Endometrial microvascular endothelial cells (primary cell): ENCODE data around the gene TMA7. TPM values are rescaled to one million over a fixed set of nuclear protein-coding genes. Genes with fewer than 3 reads are reported as not detected.

ENCODE experiments used
- in situ Hi-C: cut with HindIII; loops from 2 replicates; pipeline ENCODE4 v1.10.0; 2017; ENCODE audit warnings: low sequenced_read_pairs, low pct_unique_long_range_greater_than_20kb; ENCODE audit errors: inconsistent ontology term
- total RNA-seq: library from RNA; depleted of rRNA; stranded (reverse); fragments of >200 nt; gene quantifications from one replicate; pipeline ENCODE4 v1.2.3, GENCODE V29; 2015; ENCODE audit errors: inconsistent ontology term

Gene TMA7
- total RNA-seq, 1 donor from 2014 or later, result 329 TPM

DNA sequence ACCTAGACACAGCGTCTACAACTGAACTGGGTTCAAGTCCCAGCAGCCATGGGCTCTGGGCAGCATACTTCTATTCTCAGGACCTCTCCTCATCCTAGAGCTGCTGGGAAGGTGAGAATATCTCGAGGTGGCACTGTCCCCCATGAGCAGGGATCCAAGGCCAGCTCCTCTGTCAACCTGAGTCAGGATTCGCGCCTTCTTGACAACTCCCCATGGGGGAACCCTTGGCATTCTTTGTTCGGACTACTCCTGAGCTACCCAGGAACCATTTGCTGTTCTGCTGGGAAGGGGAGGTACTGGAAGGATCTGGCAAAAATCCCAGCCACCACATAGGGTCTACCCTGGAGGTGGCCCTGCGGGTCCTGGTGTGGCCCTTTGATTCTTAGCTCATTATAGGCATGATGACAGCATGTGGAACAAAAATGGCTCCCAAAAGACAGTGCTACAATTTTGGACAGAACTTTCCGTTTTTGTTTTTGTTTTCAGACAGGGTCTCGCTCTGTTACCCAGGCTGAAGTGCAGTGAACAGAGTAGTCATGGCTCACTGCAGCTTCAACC is 32.4 kb upstream of the TMA7 start:
- in situ Hi-C loops, result no loop called here

DNA sequence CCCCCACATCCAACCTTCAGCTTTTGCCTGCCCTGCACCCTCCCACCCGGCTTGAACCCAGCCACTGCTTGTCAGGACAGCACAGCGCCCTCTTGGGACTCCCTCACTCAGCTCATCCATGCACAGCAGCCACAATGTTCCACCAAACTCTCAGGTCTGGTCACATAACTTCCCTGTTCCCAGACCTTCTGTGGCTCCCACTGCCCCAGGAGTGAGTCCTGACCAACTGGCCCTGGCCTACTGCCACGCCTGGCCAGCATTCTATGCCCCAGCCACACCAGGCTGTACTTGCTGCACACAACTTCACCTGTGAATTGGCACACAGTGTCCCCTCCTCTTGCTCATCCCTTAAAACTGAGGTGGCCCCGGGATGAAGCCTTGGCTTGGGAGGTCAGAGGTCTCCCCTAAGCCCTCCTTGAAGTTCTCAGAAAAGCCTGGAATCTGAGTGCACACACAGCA is 31.2 kb upstream of the TMA7 start:
- in situ Hi-C loops, result no loop called here

DNA sequence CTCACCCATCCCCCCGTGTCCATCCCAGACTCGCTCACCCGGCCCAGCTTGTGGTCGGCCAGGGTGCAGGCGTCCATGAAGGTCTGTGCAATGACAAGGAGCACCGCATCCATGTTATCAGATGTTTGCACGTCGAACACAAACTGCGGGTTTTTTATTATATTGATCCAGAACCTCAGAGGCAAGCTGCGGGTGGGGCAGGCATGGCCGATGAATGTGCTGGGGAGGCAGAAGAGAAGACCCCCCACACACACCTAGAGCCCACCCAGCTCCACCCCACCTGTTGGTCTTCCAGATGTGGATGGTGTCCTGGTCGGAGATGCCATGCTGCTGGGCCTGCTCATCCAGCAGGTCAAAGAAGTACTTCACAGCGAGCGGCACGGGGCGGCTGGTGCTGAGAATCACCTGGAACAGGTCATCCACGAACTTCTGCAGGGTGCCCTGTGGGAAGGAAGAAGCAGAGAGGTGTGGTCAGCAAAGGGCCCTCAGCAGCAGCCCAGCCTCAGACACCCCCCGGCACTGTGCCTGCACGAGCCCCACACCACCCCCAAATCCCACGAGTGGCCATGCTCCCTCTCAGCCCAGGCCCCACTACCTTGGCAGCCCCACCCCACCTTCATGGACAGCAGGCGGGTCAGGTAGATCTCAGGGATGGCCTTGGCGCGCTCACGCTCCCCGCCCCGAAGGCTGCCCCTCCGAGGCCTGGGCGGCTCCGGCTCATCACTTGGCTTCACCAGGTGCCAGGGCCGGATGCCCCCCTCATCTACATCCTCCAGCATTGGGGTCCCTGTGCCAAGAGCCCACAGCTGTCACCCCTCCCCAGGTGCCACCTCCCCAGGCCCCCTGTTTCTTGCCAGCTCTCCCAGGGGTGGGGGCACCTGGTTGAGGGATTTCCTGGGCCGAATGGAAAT is 30.5 kb upstream of the TMA7 start:
- in situ Hi-C loops, result no loop called here

DNA sequence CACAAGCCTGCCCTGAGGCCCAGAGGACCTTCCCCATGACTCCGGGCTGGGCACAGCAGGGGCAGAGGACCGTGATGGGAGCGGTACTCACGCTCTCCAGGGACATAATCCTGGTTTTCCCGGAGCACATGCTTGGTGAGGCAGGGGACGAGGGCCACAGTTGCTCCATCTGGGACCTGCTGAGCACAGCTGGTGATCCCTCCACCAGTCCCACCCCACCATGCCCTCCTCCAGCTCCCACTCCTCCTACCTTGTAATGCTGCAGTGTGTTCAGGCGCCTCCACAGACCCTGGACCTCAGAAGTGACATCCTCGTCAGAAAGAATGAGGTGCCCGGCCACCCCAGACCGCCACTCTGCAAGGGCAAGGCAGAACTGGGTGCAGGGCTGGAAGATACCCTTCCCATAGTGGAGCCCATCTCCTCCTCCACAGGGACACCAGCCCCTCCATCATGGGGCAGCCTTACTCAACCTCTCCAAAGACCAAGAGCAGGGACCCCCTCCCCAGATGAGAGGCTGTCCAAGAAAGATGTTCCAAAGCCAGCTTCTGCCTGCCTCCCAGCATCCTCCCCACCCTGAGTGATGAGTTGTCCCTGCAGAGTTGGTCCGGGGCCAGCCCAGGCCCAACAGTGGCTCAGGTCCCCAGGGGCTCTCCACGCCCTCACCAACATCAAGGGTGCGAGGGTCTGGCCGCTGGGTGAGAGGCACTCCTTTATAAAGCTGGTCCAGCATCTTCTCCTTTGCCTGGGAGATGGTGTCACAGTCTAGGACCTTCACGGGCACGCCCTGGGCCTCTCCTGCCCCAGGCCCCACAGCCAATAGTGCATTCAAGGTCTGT is 29.6 kb upstream of the TMA7 start:
- in situ Hi-C loops, result no loop called here

DNA sequence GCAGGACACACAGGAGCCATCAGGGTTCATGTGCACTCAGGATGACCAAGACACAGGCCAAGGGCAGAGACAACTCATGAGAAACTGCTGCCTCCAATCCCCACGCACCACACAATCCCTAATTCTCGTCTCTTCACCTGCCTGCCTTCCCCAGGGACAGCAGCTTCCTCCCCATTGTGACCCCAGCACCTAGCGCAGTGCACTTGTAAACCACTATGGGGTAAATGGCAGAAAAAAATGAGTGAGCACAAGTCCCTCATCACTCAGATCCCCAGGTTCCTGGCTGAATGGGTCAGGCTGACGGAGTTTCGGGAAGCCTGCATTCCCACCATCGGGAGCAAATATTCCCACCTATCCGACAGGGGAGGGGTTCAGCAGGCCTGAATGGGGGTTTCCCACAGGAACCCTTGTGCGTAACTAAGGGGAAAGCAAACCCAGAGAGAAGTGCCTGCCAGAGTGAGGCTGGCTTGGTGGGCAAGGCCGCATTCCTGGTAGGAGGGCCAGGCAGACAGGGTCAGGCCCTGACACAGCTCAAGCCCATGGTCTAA is 28.9 kb upstream of the TMA7 start:
- in situ Hi-C loops, result no loop called here

DNA sequence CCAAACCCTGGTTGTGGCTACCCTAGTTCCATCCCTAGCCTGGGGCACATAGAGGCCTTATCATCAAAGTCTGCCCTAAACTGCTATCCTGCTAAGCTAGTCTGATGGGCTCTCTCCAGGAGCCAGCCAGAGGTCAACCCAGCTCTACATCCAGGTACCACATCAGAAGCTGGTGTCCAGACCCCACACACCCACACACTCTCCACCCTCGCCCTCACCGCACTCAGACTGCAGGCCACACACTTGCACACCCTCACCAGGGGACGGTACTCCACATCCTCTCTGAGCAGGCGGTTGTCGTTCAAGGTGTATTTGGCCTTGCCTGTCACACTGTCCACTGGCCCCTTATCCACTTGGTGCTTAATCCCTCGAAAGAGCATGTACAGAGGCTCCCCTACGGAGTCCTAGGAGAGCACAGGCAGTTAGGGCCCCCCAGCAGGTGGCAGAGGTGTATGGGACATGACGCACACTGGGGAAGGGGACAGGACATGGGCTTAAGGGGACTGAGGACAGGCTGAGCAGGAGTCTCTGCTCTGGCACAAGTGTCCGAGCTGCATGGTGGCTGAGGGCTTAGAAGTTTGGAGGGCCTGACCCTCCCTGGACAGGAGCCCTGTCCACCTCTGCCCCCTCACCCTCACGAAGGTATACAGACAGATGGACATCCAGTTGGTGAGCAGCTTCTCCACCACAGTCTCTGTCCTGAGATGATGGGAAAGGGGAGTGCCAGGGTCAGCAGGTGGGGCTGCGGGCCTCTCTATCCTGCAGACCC is 28.3 kb upstream of the TMA7 start:
- in situ Hi-C loops, result no loop called here

DNA sequence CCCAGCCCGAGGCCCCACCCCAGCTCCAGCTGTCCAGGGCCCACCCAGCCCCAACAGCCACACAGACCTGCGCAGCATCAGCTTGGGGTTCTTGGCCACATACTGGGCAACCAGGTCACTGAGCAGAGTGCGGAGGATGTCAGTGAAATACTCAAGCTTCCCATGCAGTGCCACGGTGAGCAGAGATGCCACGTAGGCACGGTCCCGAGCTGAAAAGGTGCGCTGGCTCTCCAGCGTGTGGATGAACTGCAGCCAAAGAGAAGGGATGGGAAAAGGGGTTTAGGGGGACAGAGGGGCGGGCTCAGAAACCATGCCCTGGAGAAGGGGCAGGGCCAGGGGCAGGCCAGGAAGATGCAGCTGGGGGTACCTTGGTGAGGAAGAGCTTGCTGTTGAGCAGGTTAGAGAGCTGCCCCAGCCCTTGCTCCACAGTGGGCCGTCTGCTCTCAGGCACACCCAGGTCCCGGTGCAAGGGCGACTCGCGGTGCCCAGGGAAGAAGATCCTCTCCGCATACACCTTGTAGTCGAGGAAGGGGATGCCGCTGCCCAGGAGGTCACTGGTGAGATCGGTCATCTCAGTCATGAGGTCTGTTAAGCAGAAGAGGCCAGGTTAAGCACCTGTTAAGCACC is 27.6 kb upstream of the TMA7 start:
- in situ Hi-C loops, result no loop called here

DNA sequence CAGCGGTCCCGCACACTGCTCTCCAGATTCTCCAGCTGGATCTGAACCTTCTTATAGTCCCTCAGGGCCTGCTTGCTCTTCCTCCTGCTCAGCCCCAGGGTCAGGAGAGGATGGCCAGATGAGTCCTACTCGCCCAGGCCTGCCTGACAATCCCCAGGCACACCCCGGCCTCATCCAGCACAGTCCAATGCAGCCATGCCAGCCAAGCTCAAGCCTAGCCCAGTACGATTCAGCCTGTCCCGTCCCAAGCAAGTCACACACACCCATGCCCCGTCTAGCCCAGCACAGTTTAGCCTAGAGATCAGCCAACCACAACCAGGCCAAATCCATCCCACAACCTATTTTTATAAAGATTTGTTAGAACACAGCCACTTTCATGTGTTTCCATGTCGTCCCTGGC is 27.0 kb upstream of the TMA7 start:
- in situ Hi-C loops, result no loop called here

DNA sequence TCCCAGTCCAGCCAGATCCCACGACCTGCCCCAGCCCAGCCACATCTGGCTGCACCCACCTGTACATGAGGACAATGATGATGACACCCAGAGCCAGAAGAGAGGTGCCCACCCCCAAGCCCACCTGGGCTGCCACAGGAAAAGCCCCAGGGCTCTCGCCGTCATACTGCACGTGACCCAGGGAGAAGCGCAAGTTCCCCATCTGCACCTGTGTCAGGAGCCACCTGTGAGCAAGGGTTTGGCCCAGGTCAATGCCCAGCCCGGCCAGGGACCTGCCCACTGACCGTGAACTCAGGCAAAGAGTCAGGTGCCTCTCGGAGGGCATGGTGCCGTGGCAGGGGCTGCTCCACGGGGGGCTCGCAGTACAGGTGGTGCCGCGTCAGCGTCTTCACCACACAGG is 26.4 kb upstream of the TMA7 start:
- in situ Hi-C loops, result no loop called here

DNA sequence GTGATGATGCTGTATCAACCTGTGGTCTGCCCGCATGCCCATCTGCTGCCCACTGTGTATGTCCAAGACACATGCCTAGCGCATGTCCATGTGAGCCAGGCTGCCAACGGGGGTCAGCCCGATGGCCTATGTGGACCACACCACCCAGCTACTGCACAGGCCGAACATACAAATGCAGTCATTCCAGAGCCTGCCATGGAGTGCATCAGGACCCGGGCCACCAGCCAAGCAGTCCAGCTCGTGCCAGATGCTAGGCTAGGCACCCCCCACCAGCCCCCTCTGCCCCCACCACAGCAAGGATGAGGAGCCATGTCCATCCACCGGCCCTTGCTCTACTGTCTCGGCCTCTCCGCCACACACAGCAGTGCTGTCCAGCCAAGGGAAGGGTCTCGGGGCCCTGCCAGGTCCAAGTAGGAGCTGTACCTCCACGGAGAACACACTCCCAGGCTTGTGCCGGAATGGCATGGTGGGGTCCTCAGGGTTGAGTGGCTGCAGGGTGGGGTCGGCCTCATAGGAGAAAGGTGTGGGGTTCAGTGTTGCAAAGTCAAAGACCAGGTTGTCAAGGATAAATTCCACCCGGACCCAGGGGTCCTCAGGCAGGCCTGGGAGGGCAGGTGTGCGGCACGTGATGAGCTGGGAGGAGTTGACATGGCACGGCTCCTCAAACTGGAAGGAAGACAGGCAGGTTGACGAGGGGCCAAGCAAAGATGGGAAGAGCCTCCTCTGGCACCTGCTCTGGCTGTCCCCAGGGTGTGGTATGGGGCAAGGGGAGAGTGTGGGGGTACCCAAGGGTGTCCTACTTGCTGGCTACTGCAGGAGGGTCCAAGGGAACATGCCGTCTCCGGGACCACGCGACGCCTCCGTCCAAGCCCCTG is 25.4 kb upstream of the TMA7 start:
- in situ Hi-C loops, result no loop called here

DNA sequence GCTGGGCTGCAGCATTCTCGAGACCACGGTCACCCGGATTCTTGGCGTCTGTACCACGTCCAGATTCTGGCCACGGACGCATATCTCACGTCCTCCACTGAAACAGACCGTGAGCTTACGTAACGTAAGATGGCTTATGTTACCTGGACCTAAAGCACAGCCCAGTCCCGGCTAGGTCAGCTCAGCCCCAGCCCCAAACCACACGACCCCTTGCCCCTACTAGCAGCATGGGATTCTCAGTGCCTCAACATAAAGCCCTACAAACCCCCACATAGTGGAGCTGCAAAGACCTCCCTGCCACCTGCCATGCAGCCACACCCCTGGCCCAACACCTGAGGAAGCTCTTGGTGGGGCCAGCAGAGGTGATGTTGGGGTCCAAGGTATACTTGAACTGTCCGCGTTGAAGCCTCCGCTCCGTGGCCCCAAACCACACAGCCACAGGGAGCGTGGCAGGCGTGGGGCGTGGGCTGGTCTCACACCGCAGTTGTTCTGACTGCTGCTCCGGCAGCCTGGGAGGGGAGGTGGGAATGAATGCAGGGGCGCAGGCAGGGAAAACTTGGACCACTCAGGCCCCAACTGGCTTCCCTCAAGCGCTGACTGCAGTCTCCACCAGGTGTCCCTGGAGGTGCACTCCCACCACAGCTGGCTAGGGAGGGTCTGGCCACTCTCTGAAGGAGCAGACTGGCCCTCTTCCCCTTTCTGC is 24.7 kb upstream of the TMA7 start:
- in situ Hi-C loops, result no loop called here

DNA sequence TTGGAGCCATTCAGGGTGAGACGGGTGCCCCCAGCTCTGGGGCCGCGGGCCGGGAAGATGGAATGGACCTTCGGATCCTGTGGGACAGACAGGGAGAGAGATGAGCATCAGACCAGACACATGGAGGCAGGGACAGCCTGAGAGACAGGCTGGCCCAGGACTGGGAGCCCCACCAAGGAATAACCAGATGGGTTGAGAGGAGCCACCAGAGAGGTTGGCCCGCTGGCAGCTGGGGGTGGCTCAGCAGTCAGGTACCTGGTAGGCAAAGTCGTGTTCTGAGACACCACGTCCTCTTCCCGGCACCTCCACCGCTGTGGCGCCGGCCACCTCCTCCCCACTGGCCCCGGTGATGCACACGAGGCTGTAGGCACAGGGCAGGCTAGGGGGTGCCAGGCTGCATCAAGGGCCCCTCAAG is 24.0 kb upstream of the TMA7 start:
- in situ Hi-C loops, result no loop called here

DNA sequence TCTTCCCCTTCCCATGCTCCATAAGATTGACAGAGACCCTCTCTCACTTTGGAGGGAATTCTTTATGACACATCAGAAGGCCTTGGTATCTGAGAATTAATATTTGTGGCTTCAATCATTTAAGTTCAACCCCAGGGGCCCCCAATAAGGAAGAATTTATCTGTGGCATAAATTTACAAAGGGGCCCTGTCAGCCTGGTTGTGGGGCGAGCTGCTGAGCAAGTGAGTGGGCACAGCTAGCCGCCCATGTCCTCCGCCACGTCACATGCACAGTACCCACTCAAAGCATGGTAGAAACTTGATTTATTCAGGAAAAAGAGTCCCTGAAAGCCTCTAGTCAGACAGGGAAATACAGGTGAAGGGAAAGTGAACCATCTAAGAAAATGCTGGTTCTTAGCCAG is 23.5 kb upstream of the TMA7 start:
- in situ Hi-C loops, result no loop called here

DNA sequence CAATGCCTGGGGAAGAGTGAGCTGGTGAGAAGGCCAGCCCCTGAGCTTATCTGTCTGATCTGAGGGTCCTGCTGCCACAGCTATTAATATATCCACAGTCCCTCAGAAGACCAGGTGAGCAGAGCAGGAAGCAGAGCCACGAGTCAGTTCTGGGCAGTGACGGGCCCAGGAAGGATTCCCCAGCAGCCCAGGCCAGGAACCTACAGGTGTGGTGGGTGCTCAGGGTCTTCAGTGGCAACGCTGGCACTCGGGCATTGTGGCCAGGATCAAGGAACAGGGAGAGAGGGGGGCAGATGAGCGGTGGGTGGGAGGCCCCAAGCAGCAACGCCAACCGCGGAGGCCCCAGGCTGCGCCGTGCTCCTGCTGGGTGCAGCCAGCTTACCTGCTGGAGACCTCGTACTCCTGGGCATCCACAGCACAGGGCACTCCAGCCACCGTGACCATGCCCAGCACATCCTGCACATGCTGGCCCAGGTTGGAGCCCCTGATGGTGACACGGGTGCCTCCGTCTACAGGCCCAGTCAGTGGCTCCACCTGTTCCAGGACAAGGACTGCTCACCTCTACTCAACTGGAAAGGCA is 22.4 kb upstream of the TMA7 start:
- in situ Hi-C loops, result no loop called here

DNA sequence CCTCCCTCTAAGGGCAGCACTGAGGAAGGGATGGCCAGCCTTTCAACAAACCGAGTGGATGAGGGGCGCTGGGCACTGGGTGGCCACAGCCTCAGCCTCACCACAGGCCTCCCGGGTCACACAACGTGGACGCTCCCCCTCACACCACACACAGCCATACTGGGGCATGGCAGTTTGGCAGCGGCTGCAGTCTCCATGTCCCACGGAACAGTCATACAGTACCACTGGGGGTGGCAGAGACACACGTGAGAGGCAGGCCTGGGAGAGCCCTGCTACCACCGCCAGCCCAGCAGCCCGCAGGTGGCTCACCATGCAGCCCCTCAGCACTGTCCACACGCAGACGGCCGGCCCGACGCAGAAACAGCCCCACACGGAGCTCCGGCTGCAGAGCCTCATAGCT is 21.9 kb upstream of the TMA7 start:
- in situ Hi-C loops, result no loop called here

DNA sequence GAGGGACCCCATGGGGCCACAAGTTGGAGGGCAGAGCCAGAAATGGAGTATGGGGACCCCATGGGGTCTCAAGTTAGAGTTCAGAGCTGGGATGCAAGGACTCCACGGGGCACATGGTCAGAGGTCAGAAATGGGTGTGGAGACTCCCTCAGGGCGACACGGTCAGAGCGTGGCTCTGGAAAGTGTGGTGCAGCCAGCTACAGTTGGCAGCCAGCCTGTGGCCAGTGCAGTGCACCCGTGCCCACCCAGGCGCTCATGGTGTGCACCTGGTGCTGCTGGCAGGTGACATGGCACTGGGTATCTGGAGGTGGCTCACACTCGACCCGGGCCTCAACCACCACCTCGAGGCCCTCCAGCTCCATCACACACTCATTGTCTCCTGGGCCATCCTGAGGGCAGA is 21.4 kb upstream of the TMA7 start:
- in situ Hi-C loops, result no loop called here

DNA sequence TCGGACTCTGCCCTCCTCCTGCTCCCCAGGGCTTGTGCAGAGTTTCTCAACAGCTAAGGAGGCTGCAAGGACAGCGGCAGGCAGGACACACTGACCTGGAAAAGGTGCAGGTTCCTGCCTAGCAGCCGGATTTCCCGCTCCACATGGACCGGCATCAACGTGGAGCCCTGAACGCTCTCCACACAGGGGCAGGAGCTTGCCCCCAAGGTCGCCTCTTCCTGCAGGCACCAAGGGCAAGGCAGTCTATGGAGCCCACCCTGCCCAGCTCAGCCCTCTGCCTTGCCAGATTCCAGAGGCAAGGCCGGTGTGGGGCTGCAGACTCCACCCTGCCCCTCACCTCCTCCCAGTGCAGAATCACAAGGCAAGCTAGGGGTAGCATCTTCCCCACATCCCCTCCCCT is 20.9 kb upstream of the TMA7 start:
- in situ Hi-C loops, result no loop called here
